ENCODE results near the gene TMEM108. TPM values are rescaled to one million over a fixed set of nuclear protein-coding genes. Genes with fewer than 3 reads are reported as not detected.

TMEM108 gene
- polyA plus RNA-seq, 1 experiment: 0.63 TPM

GRCh38 chr3:133377396-133377795, 339.2 kb downstream of the TMEM108 start:
- Histone ChIP-seq H3K27ac (ENCODE audit: low read depth, low read length) (no peak overlapping the region), H3K27me3 (ENCODE audit: control insufficient read depth, insufficient read depth, low read length) (no peaks in the 10 kb centered on the region), H3K9me3 (ENCODE audit: control insufficient read depth, insufficient read depth, low read length) (no peaks in the 10 kb centered on the region), H3K4me3 (ENCODE audit: low read depth, low read length) (no peak overlapping the region)
- TF ChIP-seq CTCF (IDR thresholded peaks at IDR 0.05; ENCODE audit: low read depth, low read length): peak; percentile 75
- ChIA-PET CTCF (interaction anchor here (1.1 to 8.9 kb wide), 4 partner anchors 9 to 646 kb away, joined by 3 to 99 read pairs (median 10); no protein-coding TSS in a partner anchor), POLR2A (no interaction called here)
- peak; percentile 53 for DNase-seq (ENCODE audit: low read depth, low spot score)

GRCh38 chr3:133379926-133380325, 341.7 kb downstream of the TMEM108 start:
- CTCF ChIA-PET: interaction anchor here (0.6 to 8.9 kb wide), 3 partner anchors 197 to 649 kb away, joined by 3 to 112 read pairs (median 4); no protein-coding TSS in a partner anchor

GRCh38 chr3:133380481-133381225, 342.5 kb downstream of the TMEM108 start:
- ChIA-PET POLR2A (no interaction called here), CTCF (interaction anchor here (0.6 to 8.9 kb wide), 2 partner anchors 196 to 339 kb away, joined by 4 to 112 read pairs; no protein-coding TSS in a partner anchor)
- no peak for DNase-seq (ENCODE audit: low read depth, low spot score)

More at GRCh38 chr3:133379926-133380325, 341.7 kb downstream of the TMEM108 start:
- POLR2A ChIA-PET: no interaction called here
- H3K9me3 ChIP-seq (ENCODE audit: control insufficient read depth, insufficient read depth, low read length): no peaks in the 10 kb centered on the region
- no peaks in the 10 kb centered on the region for H3K27me3 ChIP-seq (ENCODE audit: control insufficient read depth, insufficient read depth, low read length)
- DNase-seq (ENCODE audit: low read depth, low spot score): no peak
- H3K27ac ChIP-seq (ENCODE audit: low read depth, low read length): no peak overlapping the region
- no peak overlapping the region for H3K4me3 ChIP-seq (ENCODE audit: low read depth, low read length)
- TF ChIP-seq CTCF (IDR thresholded peaks at IDR 0.05; ENCODE audit: low read depth, low read length): no peak

GRCh38 chr3:133381346-133382109, 343.3 kb downstream of the TMEM108 start:
- H3K27ac ChIP-seq (ENCODE audit: low read depth, low read length): no peak overlapping the region
- ChIA-PET POLR2A (no interaction called here), CTCF (interaction anchor here (0.8 to 8.9 kb wide), 6 partner anchors 17 to 655 kb away, joined by 3 to 112 read pairs (median 7); no protein-coding TSS in a partner anchor)
- no peak for TF ChIP-seq CTCF (IDR thresholded peaks at IDR 0.05; ENCODE audit: low read depth, low read length)
- no peak overlapping the region for H3K4me3 ChIP-seq (ENCODE audit: low read depth, low read length)
- no peaks in the 10 kb centered on the region for H3K9me3 ChIP-seq (ENCODE audit: control insufficient read depth, insufficient read depth, low read length)
- no peak for DNase-seq (ENCODE audit: low read depth, low spot score)
- H3K27me3 ChIP-seq (ENCODE audit: control insufficient read depth, insufficient read depth, low read length): no peaks in the 10 kb centered on the region

More at GRCh38 chr3:133380481-133381225, 342.5 kb downstream of the TMEM108 start:
- no peak for TF ChIP-seq CTCF (IDR thresholded peaks at IDR 0.05; ENCODE audit: low read depth, low read length)
- H3K27ac ChIP-seq (ENCODE audit: low read depth, low read length): no peak overlapping the region
- H3K4me3 ChIP-seq (ENCODE audit: low read depth, low read length): no peak overlapping the region
- H3K27me3 ChIP-seq (ENCODE audit: control insufficient read depth, insufficient read depth, low read length): no peaks in the 10 kb centered on the region
- no peaks in the 10 kb centered on the region for H3K9me3 ChIP-seq (ENCODE audit: control insufficient read depth, insufficient read depth, low read length)
